Measurements from ENCODE around the gene PYGL.

The PYGL gene

GRCh38 chr14:50943943-50944646 is at the start of gene PYGL:
Gene PYGL, minus strand, starts transcription at chr14:50944483. Its CDS starts 80 bp downstream, at chr14:50944403.
- intact Hi-C loops (cut with DNase I), result no loop called here
- DNase-seq, result peak in 39 of 42 donors; percentile 19 to 75 (median 54)

GRCh38 chr14:50985859-50986331 is 41.6 kb upstream of the PYGL start:
- peak in 11 of 42 donors; percentile 6 to 53 (median 40) for DNase-seq

GRCh38 chr14:50985124-50985858 is 41.0 kb upstream of the PYGL start:
- DNase-seq, result peak in 30 of 42 donors; percentile 29 to 75 (median 52)
- intact Hi-C loops (cut with DNase I), result no loop called here

More at GRCh38 chr14:50985859-50986331, 41.6 kb upstream of the PYGL start:
- intact Hi-C loops (cut with DNase I), result no loop called here

DNA sequence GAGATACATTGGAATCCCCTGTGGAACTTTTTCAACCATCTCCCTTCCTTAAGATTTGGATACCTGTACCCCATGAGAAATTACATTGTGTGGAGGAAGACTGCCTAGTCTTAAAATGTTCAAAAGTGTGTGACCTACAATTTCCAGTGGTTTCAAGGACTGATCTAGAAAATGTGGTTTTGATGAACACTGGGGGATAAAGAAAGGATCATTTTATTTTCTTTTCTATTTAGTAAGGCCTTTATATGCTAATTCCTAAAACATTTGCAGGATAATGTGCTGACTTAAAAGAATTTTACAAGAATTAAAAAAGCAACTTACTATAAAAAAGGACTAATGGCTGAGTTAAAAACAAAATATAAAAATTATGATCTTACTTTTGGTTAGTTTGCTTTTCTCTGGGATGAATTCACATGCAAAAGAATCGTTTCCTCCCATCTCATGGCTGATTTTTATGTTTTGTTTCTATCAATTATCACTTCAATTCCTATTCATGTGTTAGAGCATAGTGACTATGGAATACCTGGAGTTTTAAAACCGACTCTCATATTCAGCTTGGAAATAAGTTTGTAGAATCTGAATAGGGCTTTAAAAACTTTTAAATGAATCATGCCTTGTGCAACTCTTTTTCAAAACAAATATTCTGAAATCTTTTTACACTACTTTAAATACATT is 39.9 kb upstream of the PYGL start:
- no peak for DNase-seq
- intact Hi-C loops (cut with DNase I), result no loop called here

- intact Hi-C loops (cut with DNase I), result no loop called here
- DNase-seq, result peak in 1 of 42 donors; percentile 6
Observed at GRCh38 chr14:50979941-50980850, 35.9 kb upstream of the PYGL start.

DNA sequence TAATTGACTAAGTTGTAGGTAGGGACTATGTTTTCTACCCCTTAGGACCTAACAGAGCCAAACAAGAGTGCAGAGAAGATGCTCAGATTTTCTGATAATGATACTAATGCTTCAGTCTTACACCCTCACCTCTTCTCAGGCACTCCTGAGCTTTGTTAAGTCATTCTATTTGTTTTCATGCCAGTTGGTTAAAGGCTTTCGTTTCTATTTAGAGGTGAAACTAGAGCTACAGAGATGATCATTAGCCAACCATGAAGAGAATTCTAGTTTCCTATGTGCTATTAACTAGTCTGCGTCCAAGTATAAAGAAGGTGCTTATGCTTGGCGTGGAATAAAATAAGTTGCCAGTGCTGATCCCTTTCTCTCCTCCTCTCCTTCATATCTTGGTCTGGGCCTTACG is 34.6 kb upstream of the PYGL start:
- no peak for DNase-seq
- intact Hi-C loops (cut with DNase I), result no loop called here

- intact Hi-C loops (cut with DNase I), result no loop called here
- no peak for DNase-seq
Observed at GRCh38 chr14:50978529-50978871, 34.2 kb upstream of the PYGL start.

DNA sequence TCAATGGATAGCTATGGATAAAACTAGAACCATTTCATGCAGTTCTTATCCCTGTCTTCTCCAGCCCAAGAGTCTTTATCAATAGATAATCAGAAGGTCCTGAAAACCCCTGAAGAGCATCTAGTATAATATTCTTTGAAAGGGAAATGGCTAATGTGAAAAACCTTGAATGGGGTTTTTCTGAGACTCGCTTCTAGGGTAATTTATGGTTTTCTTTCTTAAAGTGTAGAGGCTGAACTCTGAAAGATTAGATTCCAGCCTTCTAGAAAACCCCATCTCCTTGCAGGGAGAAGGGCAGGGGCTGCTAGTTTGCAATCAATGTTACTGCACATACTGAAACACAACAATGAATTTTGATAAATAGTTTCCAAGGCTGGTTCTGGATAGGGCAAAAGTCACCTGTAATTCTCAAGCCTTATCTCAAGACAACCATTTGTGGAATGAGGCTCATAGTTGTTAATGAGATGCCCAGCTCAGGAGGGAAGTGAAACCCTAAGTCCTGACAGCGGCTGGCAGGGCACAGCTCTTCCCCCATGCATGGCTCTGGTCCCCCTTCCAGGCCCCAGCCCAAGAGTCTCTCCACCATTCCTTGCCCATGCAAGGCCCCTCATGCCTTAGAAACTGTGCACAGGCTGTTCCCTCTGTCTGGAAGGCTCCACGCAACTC is 33.7 kb upstream of the PYGL start:
- intact Hi-C loops (cut with DNase I), result no loop called here
- peak in 1 of 42 donors; percentile 37 for DNase-seq

GRCh38 chr14:50974118-50974517 is 29.8 kb upstream of the PYGL start:
- intact Hi-C loops (cut with DNase I), result no loop called here

DNA sequence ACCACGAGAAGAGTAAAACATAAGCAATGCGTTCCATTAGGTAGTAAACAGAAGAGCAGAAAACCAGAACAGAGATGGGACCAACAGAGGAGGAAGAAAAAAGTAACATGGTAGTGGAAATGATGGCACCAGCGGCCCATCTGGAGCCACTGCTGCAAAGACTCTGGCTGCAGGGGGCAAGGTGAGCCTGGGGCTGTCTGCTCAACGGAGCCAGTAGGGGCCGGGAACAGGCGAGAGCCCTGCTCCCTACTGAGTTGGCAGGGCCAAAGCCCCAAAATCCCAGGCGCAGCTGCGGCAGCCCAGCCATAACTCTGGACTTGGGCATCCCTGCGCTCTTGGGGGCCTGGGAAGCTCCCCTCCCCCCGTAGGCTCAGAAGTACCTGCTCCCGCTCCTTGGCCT is 28.5 kb upstream of the PYGL start:
- no peak for DNase-seq
- intact Hi-C loops (cut with DNase I), result no loop called here

More at GRCh38 chr14:50974118-50974517, 29.8 kb upstream of the PYGL start:
- no peak for DNase-seq

GRCh38 chr14:50970886-50971781 is 26.9 kb upstream of the PYGL start:
- intact Hi-C loops (cut with DNase I), result no loop called here
- DNase-seq, result no peak

GRCh38 chr14:50967790-50968189 is 23.5 kb upstream of the PYGL start:
- no peak for DNase-seq
- intact Hi-C loops (cut with DNase I), result no loop called here

DNA sequence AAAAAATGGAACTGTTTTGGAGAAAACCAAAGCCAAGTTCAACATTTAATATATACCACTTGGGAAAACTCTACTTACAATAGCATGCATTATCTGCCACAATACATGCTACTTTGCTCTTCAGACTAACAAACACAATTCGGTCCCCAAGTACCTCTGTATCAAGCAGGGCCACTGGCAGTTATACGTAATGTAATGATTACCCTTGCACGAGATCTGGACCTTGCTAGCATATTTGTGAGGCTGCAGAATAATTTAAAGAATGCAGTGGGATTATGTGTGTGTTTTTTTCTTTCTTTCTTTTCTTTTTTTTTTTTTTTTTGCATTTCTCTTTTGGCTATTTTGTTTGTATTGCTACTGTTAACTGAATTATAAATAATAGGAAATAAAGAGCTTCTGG is 22.8 kb upstream of the PYGL start:
- intact Hi-C loops (cut with DNase I), result no loop called here
- DNase-seq, result no peak

DNA sequence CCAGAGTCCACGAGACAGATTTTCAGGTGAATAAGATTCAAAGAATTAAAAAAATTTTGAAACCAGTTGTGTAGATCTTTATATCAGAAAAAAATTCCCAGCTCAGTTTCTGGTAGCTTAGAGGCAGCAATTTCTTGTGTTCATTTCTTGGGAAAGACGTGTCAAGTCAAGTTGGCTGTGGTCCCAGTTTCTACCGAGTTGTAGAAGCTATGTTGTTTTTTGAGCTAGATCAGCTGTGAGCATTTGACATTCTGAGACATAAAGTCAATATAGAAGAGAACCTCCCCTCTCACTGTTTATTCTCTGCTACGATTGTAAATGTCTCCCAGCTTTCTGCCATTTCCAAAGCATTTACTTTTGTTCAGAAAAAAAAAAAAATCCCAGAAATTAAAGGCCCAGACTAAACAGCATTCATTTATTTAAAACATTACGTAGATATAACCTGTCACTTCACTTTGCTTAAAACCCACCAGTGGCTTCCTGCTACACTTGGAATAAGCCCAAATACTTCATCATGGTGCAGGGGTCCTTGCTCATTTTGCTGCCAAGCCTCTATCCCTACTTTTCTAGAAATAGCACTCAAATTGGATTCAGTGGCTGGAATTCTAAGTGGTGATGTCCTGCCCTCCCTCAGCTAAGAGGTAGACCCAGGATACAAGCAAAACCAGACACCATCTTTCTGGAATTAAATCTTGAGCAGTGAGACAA is 20.6 kb upstream of the PYGL start:
- intact Hi-C loops (cut with DNase I), result no loop called here
- peak in 16 of 42 donors; percentile 41 to 81 (median 57) for DNase-seq

- no peak for DNase-seq
- intact Hi-C loops (cut with DNase I), result no loop called here
Observed at GRCh38 chr14:50963919-50964318, 19.6 kb upstream of the PYGL start.

GRCh38 chr14:50961605-50962221 is 17.4 kb upstream of the PYGL start:
- intact Hi-C loops (cut with DNase I), result no loop called here
- no peak for DNase-seq

Data from head of caudate nucleus (tissue), 42 donors.